ENCODE data around the gene HPS4. TPM values are rescaled to one million over a fixed set of nuclear protein-coding genes. Genes with fewer than 3 reads are reported as not detected.
A peak's percentile ranks its signal among the peaks of the same experiment; 100 is the strongest.

HPS4 gene
- total RNA-seq, 1 donor from 2014 or later: 43.2 TPM

DNA sequence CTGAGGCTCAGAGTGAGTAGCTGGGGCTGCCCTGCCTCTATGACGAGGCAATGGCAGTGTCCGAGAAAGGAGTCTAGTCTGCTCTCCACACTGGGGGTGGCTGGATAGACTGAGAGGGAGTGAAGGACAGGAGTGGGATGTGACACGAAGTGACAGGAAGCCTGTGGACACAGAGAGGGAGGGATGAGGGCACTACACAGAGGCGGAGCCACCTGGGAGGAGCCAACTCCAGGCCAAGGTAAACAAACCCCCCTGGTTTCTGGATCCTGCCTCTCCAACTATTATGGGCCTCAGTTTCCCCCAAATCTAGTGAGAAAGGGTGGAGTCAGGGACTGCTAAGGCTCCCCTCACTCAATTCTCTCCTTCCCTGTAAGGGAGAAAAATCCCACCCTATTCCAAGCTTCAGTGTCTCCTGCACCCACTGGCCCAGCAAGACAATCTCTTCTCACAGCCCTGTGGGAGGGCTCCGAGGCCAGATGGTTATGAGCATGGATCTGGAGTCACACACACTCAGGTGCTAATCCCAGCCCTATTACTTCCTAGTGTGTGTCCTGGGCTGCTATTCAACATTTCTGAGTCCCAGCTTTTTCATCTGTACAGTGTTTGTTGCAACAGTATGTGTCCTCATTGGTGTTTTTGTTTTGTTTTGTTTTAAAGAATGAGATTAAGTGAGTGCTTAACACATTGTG lies 29.6 kb downstream of the HPS4 start:
- no peaks in the 10 kb centered on the region for H3K27me3 Mint-ChIP-seq
- TF ChIP-seq, protein P1, sequence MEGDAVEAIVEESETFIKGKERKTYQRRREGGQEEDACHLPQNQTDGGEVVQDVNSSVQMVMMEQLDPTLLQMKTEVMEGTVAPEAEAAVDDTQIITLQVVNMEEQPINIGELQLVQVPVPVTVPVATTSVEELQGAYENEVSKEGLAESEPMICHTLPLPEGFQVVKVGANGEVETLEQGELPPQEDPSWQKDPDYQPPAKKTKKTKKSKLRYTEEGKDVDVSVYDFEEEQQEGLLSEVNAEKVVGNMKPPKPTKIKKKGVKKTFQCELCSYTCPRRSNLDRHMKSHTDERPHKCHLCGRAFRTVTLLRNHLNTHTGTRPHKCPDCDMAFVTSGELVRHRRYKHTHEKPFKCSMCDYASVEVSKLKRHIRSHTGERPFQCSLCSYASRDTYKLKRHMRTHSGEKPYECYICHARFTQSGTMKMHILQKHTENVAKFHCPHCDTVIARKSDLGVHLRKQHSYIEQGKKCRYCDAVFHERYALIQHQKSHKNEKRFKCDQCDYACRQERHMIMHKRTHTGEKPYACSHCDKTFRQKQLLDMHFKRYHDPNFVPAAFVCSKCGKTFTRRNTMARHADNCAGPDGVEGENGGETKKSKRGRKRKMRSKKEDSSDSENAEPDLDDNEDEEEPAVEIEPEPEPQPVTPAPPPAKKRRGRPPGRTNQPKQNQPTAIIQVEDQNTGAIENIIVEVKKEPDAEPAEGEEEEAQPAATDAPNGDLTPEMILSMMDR (IDR thresholded peaks at IDR 0.05; ENCODE audit: unreplicated experiment): no peak

DNA sequence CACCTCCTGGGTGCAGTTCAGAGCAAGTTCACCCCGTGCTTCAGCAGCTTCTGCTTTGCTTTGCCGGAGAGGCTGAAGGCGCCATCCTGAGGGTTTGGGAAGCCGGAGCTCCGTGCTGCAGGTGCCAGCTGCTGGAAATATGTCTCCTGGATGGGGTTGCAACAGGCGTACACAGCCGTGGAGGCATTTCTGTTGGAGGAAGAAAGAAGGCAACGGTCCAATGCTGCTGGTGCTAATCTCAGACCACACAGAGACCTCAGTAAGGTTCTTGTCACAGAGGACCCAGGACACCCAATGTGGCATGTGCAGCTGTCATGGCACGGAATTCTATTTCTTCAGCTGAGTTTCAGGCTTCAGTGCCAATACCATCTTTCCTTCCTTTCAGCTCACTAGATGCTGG lies 30.4 kb downstream of the HPS4 start:
- Mint-ChIP-seq H3K4me3 (ENCODE audit: low read depth) (no peak overlapping the region), H3K9me3 (ENCODE audit: low read depth) (no peaks in the 10 kb centered on the region), H3K4me1 (ENCODE audit: low read depth) (no peaks in the 10 kb centered on the region), H3K36me3 (ENCODE audit: insufficient read depth) (peaks cover 11% of the 10 kb centered on the region), H3K27ac (no peak overlapping the region), H3K27me3 (no peaks in the 10 kb centered on the region)
- TF ChIP-seq, protein P1 (IDR thresholded peaks at IDR 0.05; ENCODE audit: unreplicated experiment): no peak
- no peak for DNase-seq (ENCODE audit: low spot score, unreplicated experiment)

More for the DNA sequence above, 29.6 kb downstream of the HPS4 start:
- Mint-ChIP-seq H3K27ac (no peak overlapping the region), H3K4me1 (ENCODE audit: low read depth) (no peaks in the 10 kb centered on the region), H3K36me3 (ENCODE audit: insufficient read depth) (peaks cover 11% of the 10 kb centered on the region), H3K4me3 (ENCODE audit: low read depth) (no peak overlapping the region), H3K9me3 (ENCODE audit: low read depth) (no peaks in the 10 kb centered on the region)
- no peak for DNase-seq (ENCODE audit: low spot score, unreplicated experiment)

DNA sequence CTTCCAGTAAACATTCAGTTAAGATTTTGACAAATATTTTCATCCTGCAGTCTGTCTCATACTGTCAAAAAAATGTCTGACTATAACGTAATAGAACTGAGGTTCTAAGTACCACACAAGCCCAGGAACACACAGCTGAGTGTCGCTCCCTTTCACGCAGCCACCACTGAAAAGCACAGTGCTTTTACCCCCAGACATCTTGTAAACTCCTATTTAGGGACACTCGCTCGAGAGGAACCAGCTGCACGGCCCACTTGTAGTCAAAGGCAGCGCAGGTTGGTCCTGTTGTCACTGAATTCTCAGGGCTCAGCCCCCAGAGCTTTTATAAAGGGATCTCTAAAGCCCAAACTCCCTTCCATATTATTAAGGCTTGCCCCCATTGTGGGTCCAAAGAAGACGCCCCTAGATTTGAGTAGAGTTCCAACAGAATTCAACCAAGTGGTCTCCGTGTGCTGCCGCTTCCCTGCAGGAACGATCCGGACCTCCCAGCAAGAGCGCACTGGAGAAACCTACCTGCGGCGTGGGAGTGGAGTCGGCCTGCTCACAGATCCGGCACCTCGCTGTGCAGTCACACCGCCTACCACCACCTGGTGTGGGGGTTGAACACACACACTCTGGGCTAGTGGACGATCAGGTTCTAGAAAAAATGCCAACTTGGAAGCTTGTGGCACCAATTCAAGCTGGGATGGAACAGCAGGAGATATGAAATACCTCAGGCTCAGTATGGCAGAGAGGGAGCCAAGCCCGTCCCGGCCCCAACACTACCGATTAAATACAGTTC lies 31.2 kb downstream of the HPS4 start:
- Mint-ChIP-seq H3K4me1 (ENCODE audit: low read depth) (no peaks in the 10 kb centered on the region), H3K9me3 (ENCODE audit: low read depth) (no peaks in the 10 kb centered on the region), H3K4me3 (ENCODE audit: low read depth) (no peak overlapping the region), H3K27ac (no peak overlapping the region), H3K27me3 (no peaks in the 10 kb centered on the region), H3K36me3 (ENCODE audit: insufficient read depth) (peaks cover 11% of the 10 kb centered on the region)
- TF ChIP-seq, protein P1 (IDR thresholded peaks at IDR 0.05; ENCODE audit: unreplicated experiment): no peak
- DNase-seq (ENCODE audit: low spot score, unreplicated experiment): no peak

DNA sequence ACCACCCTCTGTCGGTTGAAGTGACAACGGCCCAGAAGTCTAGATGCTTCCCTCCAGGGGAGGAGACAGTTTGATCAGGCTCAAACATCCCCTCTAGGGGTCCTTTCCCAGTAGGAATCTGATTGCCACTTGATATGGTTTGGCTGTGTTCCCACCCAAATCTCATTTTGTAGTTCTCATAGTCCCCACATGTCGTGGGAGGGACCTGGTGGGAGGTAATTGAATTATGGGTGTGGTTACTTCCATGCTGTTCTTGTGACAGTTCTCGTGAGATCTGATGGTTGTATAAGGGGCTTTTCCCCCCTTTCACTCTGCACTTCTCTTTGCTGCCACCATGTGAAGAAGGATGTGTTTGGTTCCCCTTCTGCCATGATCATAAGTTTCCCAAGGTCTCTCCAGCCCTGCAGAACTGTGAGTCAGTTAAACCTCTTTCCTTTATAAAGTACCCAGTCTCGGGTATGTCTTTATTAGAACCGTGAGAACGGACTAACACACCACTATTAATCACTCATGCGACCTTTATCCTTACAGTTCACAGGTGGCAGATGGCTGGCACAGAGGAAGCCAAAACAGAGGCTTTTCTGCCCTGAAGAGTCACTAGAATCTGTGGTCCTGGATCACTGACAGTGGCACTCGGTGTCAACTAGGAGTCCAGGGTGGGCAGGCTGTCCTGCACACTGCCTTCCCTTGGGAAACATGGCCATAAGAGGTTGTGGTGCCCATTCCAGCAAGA lies 33.0 kb downstream of the HPS4 start:
- peaks cover 6% of the 10 kb centered on the region for H3K36me3 Mint-ChIP-seq (ENCODE audit: insufficient read depth)
- TF ChIP-seq, protein P1 (IDR thresholded peaks at IDR 0.05; ENCODE audit: unreplicated experiment): no peak

DNA sequence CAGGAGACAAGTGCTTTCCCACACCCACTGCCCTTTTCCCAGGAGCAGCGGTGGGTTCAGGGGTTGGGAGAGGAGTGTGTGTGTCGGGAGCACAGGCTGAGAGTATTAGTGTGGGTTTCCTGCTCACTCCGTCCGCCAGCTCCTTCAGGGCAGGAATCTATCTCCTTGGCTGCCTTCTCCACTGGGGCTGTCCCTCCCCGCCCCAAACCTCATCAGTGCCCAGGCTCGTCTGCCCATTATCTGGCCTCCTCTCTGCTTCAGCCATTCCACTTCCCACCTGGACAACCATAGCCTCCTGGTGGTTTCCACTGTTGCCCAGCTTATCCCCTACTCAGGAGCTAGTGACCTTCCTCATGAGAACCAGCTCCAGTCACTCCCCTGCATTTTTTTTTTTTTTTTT lies 34.6 kb downstream of the HPS4 start:
- H3K4me3 Mint-ChIP-seq (ENCODE audit: low read depth): no peak overlapping the region
- peak overlapping the region; percentile 20 for H3K27ac Mint-ChIP-seq
- peaks cover 2% of the 10 kb centered on the region for H3K4me1 Mint-ChIP-seq (ENCODE audit: low read depth)
- H3K36me3 Mint-ChIP-seq (ENCODE audit: insufficient read depth): peaks cover 5% of the 10 kb centered on the region
- H3K9me3 Mint-ChIP-seq (ENCODE audit: low read depth): no peaks in the 10 kb centered on the region
- H3K27me3 Mint-ChIP-seq: no peaks in the 10 kb centered on the region
- TF ChIP-seq, protein P1 (IDR thresholded peaks at IDR 0.05; ENCODE audit: unreplicated experiment): no peak
- DNase-seq (ENCODE audit: low spot score, unreplicated experiment): no peak

More for the DNA sequence above, 33.0 kb downstream of the HPS4 start:
- H3K27me3 Mint-ChIP-seq: no peaks in the 10 kb centered on the region
- no peaks in the 10 kb centered on the region for H3K4me1 Mint-ChIP-seq (ENCODE audit: low read depth)
- no peak for DNase-seq (ENCODE audit: low spot score, unreplicated experiment)
- no peak overlapping the region for H3K27ac Mint-ChIP-seq
- H3K9me3 Mint-ChIP-seq (ENCODE audit: low read depth): no peaks in the 10 kb centered on the region
- H3K4me3 Mint-ChIP-seq (ENCODE audit: low read depth): no peak overlapping the region
